HG03439 (cell line): ENCODE results near the gene LTB4R.
"Not testable (repeated sequence)": the region's sequence is repeated elsewhere in the genome, so short reads cannot be mapped to it uniquely, and the experiment has no call there.

ENCODE experiments used
- ATAC-seq: cut with Tn5 transposase; IDR thresholded peaks from one replicate; pipeline ENCODE4 v1.9.1; 2021; ENCODE audit warnings: mild to moderate bottlenecking, moderate library complexity; ENCODE audit not compliant: unreplicated experiment

LTB4R gene

DNA sequence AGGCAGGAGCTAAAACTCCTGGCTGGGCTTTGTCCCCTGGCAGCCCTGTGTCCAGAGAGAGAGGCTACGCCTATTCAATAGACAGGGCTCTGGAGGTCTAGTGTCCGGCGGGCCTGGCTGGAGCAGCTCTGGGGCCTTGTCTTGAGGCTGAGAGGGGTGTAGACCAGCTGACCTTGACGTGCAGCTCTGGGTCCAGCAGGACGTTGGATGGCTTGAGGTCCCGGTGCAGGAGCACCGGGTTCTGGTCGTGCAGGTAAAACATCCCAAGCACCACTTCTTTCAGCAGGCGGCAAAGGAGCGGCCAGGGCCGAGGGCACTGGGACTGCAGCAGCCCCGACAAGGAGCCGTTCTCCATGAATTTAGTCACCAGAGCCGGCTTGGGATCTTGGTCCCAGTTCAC is 27.5 kb downstream of the LTB4R start:
- ATAC-seq, result no peak

DNA sequence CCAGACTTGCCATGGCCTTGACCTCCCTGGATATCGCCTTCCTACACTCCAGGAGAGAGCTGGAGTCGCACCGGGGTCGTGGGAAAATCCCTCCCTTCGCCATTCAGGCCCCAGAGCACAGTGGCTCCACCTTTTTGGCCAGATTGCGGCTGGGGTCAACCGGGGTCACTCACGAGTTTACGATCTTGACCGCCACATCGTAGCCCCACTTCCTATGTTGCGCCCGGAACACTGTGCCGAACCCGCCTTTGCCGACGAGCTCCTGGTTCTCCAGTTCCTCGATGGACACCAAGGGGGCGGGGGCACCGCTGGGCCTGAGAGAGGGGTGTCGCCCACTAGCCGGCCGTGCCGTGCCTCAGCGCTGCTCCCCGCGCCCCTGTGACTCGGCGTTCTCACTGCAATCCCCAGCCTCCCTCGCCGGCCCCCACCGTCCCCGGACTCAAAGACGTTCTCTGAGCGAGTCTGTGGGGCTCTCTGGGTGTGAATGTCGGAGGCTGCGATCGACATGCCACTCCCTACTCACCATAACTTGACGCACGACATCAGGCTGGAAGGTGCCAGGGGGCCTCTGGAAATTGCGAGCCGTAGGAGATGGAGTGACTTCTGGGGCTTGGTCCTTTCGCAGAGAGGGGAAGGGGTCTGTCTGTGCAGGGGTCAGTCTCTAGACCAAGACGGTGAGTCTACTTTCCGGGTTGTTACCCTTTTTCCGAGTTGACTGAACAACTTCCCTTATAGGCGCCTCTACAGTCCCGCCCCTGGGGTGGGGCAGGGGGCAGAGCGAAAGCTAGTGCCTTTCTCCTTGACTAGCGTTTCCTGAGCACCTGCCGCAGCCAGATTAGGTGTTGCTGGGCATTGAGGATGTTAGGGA is 28.2 kb downstream of the LTB4R start, which contains the start of gene RIPK3:
TSS of gene RIPK3 (minus strand) at position 708 of the 868 bp plus-strand sequence. CDS start at position 543, 165 bp downstream.
- peak; percentile 78 for ATAC-seq

DNA sequence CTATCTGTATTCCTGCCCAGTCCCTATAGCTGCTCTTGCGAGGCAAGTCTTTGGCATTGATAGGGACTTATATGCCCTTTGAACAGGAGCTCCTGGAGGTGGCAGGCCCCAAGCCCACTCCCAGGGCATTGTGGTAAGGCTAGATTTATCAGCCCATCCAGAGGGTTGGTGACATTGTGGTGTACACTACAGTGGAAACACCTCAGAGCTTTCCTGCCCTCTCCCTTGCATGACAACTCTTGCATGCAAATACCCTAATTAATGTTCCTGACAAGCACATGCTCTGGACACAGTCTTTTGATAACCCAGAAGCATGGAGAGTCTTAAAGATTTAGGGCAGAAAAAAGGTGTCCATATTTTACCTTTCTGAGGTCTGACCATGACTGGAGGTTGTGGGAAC is 29.3 kb downstream of the LTB4R start:
- no peak for ATAC-seq

DNA sequence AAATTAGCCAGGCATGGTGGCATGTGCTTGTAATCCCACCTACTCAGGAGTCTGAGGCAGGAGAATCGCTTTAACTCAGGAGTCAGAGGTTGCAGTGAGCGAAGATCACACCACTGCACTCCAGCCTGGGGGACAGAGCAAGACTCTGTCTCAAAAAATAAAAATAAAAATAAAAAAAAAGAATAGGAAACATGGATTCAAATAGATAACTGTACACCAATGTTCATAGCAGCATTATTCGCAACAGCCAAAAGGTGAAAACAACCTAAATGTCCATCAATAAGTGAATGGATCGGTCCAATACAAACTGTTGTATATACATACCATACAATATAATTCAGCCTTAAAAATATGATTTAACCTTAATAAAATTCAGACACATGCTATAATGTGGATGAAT is 31.6 kb downstream of the LTB4R start:
- ATAC-seq, result no peak

DNA sequence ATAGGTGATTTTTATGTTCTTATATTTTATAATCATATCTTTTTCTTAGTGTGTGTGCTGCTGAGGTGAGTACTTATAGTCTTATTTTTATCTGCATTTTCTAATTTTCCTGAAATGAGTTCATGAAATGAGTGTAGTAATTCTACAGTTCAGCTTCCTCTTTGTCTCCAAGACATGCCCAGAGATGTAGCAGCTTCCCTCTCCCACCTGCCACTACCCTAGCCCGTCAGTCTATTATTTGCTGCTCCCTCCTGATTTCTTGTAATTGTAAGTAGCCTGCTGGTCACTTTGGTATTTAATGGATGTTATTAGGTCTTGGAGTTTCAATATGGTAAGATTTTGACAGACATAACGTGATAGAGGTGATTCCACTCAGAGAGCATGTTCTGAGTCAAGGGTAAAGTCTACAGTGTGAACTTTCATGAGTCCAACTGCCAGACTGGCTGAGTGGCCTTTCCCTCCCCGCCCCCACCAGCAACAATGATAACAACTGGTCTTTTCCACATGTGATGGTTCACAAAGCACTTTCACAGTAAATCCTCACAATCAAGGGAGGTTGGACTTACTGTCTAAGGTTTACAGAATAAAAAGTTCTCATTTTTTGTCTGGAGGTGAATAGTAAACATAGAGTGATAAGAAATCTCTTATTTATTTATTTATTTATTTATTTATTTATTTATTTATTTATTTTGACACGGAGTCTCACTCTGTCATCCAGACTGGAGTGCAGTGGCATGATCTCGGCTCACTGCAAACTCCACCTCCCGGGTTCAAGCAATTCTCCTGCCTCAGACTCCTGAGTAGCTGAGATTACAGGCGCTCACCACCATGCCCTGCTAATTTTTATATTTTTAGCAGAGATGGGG is 32.7 kb downstream of the LTB4R start:
- no peak for ATAC-seq

DNA sequence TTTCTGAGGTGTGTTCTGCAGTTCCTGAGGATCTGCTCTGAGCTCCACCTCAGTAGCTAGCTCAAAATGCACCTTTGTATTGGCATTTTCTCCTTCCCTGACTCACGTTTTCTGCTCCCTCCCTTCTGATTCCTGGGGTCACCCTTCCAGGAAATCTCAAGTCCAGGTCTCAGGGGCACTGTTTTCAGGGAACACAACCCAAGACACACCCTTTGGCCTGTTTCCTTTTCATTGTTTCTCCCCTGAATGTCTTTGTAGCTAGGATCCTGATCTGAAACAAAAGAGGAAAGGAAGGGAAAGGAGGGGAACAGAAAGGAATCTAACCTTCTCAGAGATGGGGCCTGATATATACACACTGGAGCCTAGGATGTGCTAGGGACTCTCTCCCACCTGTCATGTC is 35.8 kb downstream of the LTB4R start:
- ATAC-seq, result no peak

DNA sequence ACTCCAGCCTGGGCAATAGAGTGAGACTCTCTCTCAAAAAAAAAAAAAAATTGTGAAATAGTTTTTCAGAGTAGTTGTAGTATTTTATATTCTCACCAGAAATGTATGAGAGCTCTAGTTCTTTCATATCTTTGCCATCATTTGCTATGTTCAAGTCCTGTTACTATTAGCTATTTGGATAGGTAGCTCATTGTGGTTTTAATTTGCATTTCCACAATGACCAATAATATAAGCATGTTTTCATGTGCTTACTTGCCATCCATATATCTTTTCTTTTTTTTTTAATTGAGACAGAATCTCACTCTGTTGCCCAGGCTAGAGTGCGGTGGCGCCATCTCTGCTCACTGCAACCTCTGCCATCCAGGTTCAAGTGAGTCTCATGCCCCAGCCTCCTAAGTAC is 36.9 kb downstream of the LTB4R start:
- no peak for ATAC-seq

DNA sequence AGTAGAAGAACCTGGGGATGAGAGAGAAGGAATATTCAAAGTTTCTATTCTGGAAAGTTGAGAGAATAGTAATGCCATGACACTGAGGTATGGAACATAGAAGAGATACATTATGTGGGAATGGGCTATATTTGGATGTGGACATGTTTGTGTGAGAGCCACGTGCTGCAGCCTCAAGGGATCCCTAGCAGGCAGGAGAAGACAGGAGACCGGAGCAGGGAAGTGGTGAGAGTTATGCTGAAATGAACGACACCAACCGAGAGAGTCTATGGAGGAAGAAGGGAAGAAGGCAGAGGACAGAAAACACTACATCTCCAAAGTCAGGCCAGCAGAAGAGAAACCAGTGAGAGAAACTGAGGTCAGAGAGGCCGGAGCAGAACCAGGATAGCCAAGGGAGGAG is 38.4 kb downstream of the LTB4R start:
- ATAC-seq, result no peak

DNA sequence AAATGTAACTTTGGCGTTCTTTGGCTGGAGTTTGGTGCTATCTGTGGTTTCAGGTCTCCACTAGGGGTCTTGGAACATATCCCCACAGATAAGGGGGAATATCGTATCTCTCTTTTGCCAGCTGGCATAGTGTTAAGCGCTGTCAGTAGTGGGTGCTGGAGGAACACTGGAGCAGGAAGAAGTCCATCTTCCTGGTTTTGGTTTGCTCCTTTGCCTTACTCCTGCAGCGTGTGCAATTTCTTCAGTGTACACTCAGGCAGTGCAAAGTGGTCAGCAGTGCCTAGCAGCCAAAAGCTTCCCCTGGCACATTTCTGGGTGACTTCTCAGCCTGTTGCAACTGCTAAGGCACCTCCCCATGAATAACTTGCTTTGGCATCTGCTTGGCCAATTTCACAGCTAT is 40.2 kb downstream of the LTB4R start:
- no peak for ATAC-seq

DNA sequence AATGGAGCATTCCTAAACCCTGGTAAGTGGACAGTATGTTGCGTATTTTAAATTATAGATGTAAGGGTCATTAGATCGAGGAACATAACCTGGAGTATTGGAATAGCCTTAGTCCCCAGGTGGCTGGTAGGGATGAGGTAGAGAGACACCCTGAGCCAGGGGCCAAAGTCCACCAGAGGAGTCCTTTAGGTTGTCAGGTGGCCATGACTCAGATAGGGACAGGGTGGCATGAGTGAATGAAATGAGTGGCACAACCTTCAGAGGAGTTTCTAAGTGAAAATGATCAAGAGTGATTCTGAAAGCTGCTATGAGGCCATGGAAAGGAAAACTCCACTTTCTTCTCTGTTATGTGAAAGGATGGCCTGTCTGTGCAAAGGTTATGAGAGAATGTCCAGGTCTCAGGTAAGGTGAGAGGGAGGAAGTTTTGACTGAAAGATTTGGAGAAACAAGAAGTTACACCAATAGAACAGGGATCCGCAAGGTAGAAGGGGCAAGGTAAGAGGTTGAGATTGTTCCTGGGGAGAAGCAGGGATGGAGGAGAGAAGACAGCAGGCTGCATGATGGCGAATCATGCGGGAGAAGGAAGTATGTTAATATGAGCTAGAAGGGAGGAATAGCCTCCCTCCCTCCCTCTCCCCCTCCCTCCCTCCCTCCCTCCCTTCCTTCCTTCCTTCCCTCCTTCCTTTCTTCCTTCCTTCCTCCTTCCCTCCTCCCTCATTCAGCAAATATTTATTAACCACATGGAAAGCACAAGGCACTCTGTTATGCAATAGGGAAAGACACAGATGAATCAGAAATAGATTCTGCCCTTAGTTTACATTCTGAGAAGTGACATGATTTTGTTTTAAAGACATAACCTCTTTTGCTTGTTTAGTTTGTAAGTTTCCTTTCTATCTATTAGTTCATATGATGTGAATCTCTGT is 42.5 kb downstream of the LTB4R start:
- ATAC-seq, result no peak

DNA sequence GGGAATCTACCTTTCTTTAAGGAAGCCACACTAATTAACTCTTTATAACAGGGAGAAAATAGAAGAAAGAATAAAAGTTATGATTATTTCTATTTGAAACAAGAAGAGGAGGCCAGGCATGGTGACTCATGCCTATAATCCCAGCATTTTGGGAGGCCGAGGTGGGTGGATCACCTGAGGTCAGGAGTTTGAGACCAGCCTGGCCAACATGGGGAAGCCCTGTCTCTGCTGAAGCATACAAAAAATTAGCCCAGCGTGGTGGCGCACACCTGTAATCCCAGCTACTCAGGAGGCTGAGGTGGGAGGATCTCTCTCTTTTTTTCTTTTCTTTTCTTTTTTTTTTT is 43.2 kb downstream of the LTB4R start:
- not testable (repeated sequence) for ATAC-seq

DNA sequence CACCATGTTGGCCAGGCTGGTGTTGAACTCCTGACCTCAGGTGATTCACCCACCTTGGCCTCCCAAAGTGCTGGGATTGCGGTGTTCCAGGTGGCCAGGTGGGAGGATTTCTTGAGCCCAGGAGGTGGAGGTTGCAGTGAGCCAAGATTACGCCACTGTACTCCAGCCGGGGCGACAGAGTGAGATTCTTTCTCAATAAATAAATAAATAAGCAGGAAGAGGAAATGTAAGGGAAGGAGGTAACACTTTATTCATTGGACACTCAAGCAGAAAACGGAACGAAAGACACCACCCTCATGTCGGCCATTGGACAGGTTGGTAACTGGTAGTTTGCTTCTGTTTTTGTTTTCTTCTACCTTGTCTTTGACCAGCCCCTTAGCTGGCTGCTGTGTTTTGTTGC is 43.7 kb downstream of the LTB4R start:
- ATAC-seq, result no peak

DNA sequence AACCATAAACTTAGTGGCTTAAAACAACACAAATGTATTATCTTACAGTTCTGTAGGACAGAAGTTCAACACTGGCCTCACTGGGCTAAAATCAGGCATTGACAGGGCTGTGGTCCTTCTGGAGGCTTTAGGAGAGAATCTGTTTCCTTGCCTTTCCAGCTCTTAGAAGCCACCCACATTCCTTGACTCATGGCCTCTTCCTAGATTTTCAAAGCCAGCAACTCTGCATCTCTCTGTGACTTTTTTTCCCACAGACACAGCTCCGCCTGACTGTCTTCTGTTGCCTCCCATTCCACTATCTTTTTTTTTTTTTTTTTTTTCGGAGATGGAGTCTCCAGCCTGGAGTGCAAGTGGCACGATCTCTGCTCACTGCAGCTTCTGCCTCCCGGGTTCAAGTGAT is 44.9 kb downstream of the LTB4R start:
- no peak for ATAC-seq

DNA sequence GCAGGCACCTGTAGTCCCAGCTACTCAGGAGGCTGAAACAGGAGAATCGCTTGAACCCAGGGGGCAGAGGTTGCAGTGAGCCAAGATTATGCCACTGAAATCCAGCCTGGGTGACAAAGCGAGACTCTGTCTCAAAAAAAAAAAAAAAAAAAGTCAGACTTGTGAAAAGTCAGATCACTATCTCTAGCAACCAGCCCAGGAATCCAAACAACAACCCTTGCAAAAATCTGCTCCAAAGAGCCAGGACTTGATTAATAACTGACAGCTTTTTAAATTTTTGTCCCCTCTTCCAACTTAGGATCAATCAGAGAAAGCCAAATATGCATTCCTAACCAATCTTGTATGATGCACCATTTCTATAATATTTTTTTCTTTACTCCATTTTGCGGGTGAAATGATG is 49.0 kb downstream of the LTB4R start:
- no peak for ATAC-seq

DNA sequence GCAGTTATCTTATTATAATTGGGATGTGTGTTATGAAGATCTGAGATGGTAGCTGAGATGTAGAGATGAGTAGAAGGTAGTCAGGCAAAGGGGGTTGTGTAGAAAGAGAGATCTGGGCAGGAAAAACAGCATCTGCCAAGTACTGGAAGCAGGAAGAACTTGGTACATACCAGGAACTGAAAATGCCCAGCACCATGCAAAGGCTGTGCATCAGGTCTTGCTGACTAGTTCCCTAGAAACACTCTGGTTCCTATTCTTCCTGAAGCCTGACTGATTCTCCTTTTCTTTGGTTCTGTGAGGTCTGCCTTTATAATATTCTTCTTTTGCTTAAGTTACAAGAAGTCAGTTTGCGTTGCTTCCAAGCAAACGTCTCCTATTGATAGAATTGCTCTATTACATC is 50.0 kb downstream of the LTB4R start:
- no peak for ATAC-seq

DNA sequence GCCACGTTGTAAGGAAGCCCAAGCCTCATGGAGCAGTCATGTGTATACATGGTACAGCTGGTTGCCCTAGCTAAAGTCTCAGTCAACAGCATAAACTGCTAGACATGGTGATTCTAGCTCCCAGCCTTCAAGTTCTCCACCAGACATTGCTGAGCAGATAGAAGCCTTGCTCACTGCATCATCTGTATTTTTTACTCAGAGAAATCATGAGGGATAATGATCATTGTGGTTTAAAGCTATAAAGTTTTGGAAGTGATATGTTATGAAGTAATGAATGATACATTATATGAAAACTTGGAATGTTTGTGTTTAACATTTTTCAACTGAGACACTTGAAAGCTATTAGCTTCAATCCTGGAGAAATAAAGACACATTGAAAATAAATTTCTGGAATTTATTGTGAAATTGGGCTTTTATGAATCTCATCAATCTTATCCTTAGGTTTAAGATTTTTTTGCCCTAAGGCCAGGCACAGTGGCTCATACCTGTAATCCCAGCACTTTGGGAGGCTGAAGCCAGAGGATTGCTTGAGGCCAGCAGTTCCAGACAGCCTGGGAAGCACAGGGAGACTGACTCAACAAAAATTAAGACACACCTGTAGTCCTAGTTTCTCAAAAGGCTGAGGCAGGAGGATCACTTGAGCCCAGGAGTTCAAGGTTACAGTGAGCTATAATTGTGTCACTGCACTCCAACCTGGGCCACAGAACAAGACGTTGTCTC is 51.1 kb downstream of the LTB4R start:
- no peak for ATAC-seq

DNA sequence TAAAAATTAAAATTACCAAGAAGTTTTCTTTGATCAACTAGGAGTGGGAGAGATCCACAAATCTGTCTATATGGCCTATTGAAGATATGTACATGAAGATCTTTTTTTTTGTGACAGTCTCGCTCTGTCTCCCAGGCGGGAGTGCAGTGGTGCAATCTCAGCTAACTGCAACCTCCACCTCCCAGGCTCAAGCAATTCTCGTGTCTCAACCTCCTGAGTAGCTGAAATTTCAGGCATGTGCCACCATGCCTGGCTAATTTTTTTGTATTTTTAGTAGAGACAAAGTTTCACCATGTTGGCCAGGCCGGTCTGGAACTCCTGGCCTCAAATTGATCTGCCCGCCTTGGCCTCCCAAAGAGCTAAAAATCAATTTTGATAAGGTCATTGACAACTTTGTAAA is 52.1 kb downstream of the LTB4R start:
- ATAC-seq, result no peak

DNA sequence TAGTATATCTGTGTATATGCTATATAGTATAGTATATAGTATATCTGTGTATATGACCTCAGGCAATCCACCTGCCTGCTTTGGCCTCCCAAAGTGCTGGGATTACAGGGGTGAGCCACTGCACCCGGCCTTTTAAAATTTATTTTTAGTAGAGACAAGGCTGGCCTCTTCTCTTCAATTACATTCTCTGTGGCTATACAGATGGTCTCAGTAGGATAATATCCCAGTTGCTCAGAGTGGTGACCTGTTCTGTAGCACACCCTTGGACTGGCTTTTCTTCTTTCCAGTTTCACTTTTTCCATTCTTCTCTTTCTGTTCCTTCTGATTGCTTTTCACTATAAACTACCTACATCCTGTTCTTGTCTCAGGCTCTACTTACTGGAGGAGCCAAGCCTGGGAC is 53.5 kb downstream of the LTB4R start:
- no peak for ATAC-seq

DNA sequence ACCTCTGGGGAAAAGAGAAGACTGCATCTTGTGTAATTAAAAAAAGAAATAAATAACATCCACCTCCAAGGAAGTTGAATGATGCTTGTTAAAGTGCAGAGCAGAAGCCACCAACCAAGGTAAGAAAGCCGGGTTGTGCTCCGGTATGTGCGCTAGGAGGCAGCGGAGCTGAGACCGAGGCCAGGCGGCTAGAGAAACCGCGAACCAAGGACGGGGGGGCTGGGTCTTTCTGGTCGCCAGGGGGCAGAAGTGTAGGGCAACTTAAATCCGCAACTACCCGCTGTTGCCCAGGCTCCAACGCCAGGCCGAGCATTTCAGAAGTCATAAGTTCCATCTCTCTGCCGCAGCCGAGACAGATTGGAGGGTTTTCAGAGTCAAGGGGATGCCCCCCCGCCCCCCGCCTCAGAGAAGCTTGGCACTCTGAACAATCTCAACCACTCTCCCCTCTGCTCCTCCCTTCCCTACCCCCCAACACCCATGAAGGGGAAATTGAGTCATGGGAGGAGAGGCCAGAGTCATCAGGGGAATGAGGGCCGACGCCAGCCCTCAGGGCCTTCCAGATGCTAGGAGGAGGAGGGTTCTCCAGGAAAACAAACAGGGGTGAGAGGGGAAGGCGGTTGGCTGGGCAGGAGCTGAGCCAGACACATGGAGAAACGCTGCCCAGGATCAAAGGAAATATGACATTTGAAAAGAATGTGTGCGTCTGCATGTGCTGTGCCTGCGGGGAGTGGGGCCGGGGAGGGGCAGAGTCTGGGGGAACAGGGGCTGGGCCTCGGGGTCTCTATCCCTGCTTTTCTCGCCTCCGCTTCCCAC is 54.5 kb downstream of the LTB4R start:
- peak; percentile 45 for ATAC-seq

DNA sequence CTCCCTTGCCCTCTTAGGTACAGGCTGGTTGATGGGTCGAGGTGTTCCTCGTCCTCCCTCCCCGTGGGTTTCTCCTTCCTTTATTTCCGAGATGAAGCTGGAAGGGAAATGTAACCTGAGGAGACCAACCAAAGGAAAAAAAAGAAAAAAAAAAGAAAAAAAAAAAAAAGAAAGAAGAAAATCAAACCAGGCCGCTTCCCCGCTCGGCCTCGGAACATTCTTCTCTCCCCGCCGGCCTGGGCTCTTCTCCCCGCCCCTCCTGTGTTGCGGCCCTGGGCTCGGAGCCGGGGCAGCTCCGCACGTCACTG is 55.1 kb downstream of the LTB4R start:
- ATAC-seq, result no peak
